ENCODE measurements around the gene TRMT112.

TRMT112 gene

DNA sequence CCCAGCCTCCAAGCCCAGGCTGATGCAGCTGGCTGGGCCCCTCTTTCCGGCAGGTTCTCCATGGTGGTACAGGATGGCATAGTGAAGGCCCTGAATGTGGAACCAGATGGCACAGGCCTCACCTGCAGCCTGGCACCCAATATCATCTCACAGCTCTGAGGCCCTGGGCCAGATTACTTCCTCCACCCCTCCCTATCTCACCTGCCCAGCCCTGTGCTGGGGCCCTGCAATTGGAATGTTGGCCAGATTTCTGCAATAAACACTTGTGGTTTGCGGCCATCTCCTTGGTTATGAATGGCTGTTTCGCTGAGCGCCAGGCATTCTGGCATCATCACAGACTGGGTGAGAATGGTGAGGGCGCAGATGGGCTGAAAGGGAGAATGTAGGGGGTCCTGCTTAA is 4.2 kb upstream of the TRMT112 start:
- POLR2A ChIA-PET (ENCODE audit: low non-redundant PET): no interaction called here
- CTCF ChIA-PET: interaction anchor here (1.7 to 2.9 kb wide), 2 partner anchors 10 to 21 kb away, joined by 6 to 11 read pairs; no protein-coding TSS in a partner anchor

GRCh38 chr11:64321026-64321425 is 3.7 kb upstream of the TRMT112 start:
- ChIA-PET POLR2A (ENCODE audit: low non-redundant PET) (no interaction called here), CTCF (no interaction called here)
- DNase-seq (ENCODE audit: low spot score): no peak
- TF ChIP-seq, protein P1, sequence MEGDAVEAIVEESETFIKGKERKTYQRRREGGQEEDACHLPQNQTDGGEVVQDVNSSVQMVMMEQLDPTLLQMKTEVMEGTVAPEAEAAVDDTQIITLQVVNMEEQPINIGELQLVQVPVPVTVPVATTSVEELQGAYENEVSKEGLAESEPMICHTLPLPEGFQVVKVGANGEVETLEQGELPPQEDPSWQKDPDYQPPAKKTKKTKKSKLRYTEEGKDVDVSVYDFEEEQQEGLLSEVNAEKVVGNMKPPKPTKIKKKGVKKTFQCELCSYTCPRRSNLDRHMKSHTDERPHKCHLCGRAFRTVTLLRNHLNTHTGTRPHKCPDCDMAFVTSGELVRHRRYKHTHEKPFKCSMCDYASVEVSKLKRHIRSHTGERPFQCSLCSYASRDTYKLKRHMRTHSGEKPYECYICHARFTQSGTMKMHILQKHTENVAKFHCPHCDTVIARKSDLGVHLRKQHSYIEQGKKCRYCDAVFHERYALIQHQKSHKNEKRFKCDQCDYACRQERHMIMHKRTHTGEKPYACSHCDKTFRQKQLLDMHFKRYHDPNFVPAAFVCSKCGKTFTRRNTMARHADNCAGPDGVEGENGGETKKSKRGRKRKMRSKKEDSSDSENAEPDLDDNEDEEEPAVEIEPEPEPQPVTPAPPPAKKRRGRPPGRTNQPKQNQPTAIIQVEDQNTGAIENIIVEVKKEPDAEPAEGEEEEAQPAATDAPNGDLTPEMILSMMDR (conservative IDR thresholded peaks at IDR 0.05; ENCODE audit: low read depth): no peak
- peak overlapping the region; percentile 100 for H3K27ac ChIP-seq

More for the DNA sequence above, 4.2 kb upstream of the TRMT112 start:
- peak overlapping the region; percentile 100 for H3K27ac ChIP-seq
- peak; percentile 71 for DNase-seq (ENCODE audit: low spot score)
- TF ChIP-seq, protein P1 (conservative IDR thresholded peaks at IDR 0.05; ENCODE audit: low read depth): no peak

DNA sequence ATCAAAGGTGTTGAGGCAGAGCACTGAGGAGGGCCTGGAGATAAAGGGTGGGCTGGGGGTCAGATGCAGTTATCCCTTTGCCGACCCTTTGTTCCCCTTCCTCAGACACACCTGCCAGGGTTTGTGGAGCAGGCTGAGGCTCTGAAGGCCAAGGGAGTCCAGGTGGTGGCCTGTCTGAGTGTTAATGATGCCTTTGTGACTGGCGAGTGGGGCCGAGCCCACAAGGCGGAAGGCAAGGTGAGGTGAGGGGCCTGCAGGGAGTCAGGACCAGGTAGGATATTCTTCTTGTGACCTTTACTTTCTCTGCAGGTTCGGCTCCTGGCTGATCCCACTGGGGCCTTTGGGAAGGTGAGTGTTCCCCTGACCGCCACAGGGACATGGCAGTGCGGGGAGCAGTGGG is 3.2 kb upstream of the TRMT112 start:
- TF ChIP-seq, protein P1 (conservative IDR thresholded peaks at IDR 0.05; ENCODE audit: low read depth): no peak

DNA sequence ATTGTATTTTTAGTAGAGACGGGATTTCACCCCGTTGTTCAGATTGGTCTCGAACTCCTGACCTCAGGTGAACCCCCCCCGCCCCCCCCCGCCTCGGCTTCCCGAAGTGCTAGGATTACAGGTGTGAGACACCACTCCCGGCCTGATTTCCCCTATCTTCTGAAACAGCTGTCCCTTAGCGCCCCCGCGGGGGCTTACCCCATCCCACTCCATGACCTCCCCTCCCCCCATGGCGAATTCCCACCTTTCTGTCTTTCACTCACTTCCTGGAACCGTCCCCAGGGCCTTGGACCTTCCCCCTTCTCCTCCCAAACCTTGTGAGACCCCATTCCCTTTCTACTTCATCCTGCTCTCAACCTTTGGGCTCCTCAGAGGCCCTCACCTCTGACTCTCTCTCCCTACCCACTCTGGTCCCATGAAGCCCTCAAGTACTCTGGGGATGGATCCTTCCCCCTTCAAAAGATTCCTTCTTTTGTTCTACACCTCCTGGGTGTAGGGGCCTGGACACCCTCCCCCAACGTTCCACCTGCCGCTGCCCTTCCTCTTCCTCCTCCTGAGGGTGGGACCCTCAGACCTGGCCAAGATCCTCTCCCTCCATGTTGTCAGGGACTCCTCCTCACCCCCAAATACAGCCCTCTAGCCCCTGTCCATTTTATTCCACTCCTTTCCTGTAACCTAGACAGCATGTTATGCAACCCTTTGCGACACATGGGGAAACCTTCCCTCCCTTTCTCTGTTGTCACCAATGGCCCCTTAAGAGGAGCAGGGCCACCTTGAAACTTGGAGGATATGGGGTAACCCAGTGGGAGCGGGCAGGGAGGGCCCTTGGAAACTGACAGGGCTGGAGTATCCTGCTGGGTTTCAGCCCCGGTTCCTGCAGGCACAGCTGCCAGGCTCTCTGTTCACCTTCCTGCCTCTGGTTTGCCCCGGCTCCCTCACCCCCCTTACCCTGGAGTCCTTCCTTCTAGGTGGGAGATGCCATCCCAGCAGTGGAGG is 1.7 kb upstream of the TRMT112 start:
- POLR2A ChIA-PET (ENCODE audit: low non-redundant PET): interaction anchor here (0.6 to 2.2 kb wide), 2 partner anchors 13 to 73 kb away, joined by 4 to 17 read pairs; no protein-coding TSS in a partner anchor

More for the DNA sequence above, 3.2 kb upstream of the TRMT112 start:
- ChIA-PET CTCF (interaction anchor here (0.7 to 1.0 kb wide), 2 partner anchors 34 to 47 kb away, joined by 3 to 5 read pairs; no protein-coding TSS in a partner anchor), POLR2A (ENCODE audit: low non-redundant PET) (no interaction called here)
- DNase-seq (ENCODE audit: low spot score): no peak
- H3K27ac ChIP-seq: peak overlapping the region; percentile 100

GRCh38 chr11:64317961-64318765 is 804 bp upstream of the TRMT112 start, which contains the start of gene PRDX5:
Gene PRDX5 (plus strand): TSS chr11:64318121. CDS start chr11:64318216, 95 bp downstream.
- DNase-seq (ENCODE audit: low spot score): peak; percentile 90
- ChIA-PET POLR2A (ENCODE audit: low non-redundant PET) (interaction anchor here (0.6 to 2.8 kb wide), 10 partner anchors 13 to 77 kb away, joined by 3 to 19 read pairs (median 8); partner anchors contain the start of genes ESRRA, FKBP2 and RPS6KA4), CTCF (interaction anchor here (0.6 to 3.2 kb wide), 13 partner anchors 14 to 371 kb away, joined by 3 to 22 read pairs (median 4); partner anchors contain the start of gene CATSPERZ)
- TF ChIP-seq, protein P1 (conservative IDR thresholded peaks at IDR 0.05; ENCODE audit: low read depth): peak; percentile 58
- H3K27ac ChIP-seq: peak within 1 kb of the TSS; percentile 100

More for the DNA sequence above, 1.7 kb upstream of the TRMT112 start:
- TF ChIP-seq, protein P1 (conservative IDR thresholded peaks at IDR 0.05; ENCODE audit: low read depth): no peak
- CTCF ChIA-PET: interaction anchor here (0.7 to 3.2 kb wide), 3 partner anchors 13 to 38 kb away, joined by 3 to 22 read pairs (median 5); no protein-coding TSS in a partner anchor
- DNase-seq (ENCODE audit: low spot score): no peak
- peak overlapping the region; percentile 100 for H3K27ac ChIP-seq
